Measurements from ENCODE around the gene HOXA1.

The HOXA1 gene

GRCh38 chr7:27116962-27117886 lies 21.4 kb upstream of the HOXA1 start:
- DNase-seq (ENCODE audit: low read depth): no peak

- no peak for DNase-seq (ENCODE audit: low read depth)
Measured at GRCh38 chr7:27116031-27116961, 20.5 kb upstream of the HOXA1 start.

GRCh38 chr7:27115221-27116026 lies 19.6 kb upstream of the HOXA1 start:
- DNase-seq (ENCODE audit: low read depth): no peak

GRCh38 chr7:27114881-27115220 lies 19.1 kb upstream of the HOXA1 start:
- no peak for DNase-seq (ENCODE audit: low read depth)

GRCh38 chr7:27113991-27114769 lies 18.4 kb upstream of the HOXA1 start:
- DNase-seq (ENCODE audit: low read depth): no peak

GRCh38 chr7:27112955-27113949 lies 17.5 kb upstream of the HOXA1 start:
- DNase-seq (ENCODE audit: low read depth): no peak

- no peak for DNase-seq (ENCODE audit: low read depth)
Measured at GRCh38 chr7:27112361-27112760, 16.6 kb upstream of the HOXA1 start.

GRCh38 chr7:27111751-27112277 lies 16.0 kb upstream of the HOXA1 start:
- DNase-seq (ENCODE audit: low read depth): no peak

GRCh38 chr7:27111042-27111750 lies 15.4 kb upstream of the HOXA1 start:
- DNase-seq (ENCODE audit: low read depth): no peak

GRCh38 chr7:27110186-27111031 lies 14.6 kb upstream of the HOXA1 start:
- DNase-seq (ENCODE audit: low read depth): no peak

GRCh38 chr7:27109466-27110185 lies 13.8 kb upstream of the HOXA1 start:
- DNase-seq (ENCODE audit: low read depth): no peak

GRCh38 chr7:27108390-27109127 lies 12.8 kb upstream of the HOXA1 start:
- no peak for DNase-seq (ENCODE audit: low read depth)

GRCh38 chr7:27107391-27108381 lies 11.9 kb upstream of the HOXA1 start:
- DNase-seq (ENCODE audit: low read depth): no peak

GRCh38 chr7:27106901-27107240 lies 11.1 kb upstream of the HOXA1 start:
- no peak for DNase-seq (ENCODE audit: low read depth)

GRCh38 chr7:27106181-27106900 lies 10.5 kb upstream of the HOXA1 start:
- DNase-seq (ENCODE audit: low read depth): no peak
